HG03378 (cell line): ENCODE data around the gene CORO1C.

Source experiments
- ATAC-seq: cut with Tn5 transposase; IDR thresholded peaks from one replicate; pipeline ENCODE4 v1.9.1; 2021; ENCODE audit warnings: mild to moderate bottlenecking, moderate library complexity; ENCODE audit not compliant: unreplicated experiment

Gene CORO1C

DNA sequence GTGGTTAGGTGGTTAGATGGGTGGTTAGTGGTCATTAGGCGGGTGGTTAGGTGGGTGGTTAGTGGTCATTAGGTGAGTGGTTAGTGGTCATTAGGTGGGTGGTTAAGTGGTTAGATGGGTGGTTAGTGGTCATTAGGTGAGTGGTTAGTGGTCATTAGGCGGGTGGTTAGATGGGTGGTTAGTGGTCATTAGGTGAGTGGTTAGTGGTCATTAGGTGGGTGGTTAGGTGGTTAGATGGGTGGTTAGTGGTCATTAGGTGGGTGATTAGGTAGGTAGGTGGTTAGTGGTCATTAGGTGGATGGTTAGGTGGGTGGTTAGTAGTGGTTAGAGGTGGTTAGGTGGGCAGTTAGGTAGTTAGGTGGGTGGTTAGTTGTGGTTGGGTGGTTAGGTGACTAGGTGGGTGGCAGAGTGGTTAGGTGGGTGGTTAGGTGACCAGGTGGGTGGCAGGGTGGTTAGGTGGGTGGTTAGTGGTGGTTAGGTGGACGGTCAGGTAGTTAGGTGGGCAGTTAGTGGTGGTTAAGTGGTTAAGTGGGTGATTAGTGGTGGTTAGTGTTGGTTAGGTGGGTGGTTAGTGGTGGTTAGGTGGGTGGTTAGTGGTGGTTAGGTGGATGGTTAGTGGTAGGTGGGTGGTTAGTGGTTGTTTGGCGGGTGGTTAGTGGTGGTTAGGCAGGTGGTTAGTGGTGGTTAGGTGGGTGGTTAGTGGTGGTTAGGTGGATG lies 125.5 kb downstream of the CORO1C start:
- ATAC-seq, result no peak

DNA sequence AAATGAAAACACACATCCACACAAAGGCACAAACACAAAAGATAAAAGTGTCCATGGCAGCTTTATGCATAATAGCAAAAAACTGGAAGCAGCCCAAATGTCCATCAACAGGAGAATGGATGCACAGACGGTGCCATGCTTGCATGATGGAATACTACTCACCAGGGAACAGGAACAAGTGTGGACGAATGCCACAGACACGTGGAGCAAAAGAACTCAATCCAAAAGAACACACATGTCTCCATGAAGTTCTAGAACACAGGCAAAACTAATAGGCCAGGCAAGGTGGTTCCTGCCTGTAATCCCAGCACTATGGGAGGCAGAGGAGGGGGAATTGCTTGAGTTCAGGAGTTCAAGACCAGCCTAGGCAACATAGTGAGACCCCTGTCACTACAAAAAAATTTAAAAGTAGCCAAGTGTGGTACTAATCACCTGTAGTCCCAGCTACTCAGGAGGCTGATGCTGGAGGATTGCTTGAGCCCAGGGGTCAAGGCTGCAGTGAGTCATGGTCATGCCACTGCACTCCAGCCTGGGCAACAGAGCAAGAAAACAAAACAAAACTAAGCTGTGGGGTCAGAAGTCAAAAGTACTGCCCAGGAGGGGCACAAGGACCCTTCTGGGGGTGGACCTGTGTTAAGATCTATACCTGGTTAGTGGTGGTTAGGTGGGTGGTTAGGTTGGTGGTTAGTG lies 126.2 kb downstream of the CORO1C start:
- no peak for ATAC-seq

DNA sequence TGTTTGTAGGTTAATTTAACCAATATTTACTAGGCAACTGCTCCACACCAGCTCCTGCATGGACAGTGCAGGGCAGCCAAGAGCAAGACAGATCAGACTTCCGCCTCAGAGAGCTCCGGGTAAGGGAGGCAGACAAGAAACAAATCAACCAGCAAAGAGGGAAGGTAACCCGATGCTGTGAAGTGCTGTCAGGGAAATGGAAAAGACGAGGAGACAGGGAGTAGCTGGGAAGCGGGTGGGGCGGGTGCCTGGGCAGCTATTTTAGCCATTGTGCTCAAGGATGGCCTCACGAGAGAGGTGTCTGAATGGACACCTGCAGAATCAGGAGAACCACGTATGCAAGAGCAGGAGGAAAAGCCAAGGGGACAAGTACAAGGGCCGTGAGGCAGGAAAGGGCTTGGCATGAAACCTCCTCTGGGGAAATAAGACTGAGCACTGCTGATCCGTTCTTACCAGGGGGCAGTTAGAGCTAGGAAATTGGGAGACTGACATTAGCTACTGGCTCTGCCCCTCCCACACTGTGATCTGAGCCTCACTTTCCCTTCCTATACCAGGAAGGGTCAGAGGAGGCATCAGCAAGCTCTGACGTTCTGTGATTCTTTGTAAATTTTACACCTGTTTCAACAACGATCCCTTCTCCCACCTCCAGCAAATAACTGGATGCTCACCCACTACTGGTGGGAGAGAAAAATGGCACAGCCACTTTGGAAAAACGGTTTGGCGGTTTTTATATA lies 126.9 kb downstream of the CORO1C start:
- ATAC-seq, result no peak

DNA sequence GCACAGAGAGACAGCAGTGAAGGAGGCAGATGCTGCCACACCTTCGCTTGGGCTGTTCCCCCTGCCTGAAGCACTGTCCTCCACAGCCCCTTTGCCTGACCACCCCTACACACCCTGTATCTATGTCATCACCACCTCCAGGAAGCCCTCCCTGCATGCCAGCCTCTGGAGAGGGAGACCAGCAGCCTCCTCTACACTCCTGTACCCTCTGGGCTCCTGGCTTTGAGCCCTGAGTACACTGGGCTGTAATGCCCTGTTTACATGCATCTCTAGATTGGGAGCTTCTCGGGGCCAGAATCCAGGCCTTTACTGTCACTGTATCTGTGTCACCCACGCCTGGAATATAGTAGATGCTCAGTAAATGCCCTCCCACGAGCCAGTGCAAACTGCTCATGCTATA lies 127.6 kb downstream of the CORO1C start:
- ATAC-seq, result no peak

DNA sequence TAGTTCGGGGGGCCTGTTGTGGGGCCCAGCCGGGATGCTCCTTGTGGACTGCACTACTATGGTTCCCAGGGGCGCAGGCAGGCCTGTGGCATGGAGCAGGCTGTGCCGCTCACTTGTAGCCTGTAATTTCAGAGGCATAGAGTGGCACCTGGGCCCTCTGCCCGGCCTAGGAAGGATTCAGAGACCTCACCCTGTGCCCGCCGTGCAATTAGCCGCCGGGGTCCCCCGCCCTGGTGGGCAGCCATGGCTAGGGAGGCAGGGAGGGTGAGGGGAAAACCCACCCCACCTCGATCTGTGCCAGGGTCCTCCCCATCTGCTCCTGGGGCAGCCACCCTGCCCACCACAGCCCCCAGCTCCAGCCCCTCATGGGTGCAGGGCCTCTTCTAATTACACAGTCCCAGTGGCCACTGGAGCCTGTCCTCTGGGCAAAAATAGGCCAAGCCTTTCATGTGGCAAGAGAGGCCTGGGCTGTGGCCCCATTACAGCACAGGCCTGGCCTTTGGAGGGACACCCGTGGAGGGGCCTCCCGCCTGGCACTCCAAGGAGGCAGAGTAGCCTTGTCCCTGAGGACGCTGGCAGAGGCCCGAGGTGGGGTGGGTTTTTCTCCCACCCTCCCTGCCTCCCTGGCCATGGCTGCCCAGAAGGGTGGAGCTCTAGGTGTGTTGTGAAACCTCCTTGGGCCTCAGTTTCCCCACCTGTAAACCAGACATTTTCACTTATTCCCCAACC lies 128.2 kb downstream of the CORO1C start:
- no peak for ATAC-seq

DNA sequence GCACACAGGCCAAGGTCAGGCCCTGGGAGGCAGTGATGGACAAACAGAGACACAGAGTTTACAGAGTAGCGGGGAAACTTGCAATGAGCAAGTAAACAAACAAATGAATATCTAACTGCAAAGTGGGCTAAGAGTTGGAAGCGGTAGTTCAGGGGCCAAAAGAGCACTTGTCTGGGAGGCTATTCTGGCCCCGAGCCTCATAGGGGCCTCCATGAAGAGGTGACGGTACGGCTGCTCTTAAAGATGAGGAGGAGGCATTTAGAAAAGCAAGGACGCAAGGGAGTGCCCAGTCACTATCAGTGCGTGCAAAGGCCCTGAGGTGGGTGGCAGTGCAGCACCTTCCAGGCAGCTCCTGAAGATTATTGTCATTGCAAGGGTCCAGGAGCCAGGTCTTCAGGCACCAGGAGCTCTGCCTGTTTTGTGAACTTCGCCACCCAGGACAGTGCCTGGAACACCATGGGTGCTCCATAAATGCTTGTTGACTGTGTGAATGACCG lies 129.1 kb downstream of the CORO1C start:
- ATAC-seq, result no peak

DNA sequence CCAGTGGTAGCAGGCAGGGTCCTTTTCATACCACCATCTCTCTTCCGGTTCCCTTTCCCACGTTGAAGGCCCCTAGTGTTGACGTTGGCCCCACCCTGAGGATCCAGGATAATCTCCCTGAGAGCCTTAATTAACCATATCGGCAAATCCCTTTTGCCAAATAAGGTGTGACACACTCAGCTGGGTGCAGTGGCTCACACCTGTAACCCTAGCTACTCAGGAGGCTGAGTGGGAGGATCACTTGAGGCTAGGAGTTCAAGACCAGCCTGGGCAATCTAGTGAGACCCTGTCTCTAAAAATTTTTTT lies 130.7 kb downstream of the CORO1C start:
- ATAC-seq, result no peak

DNA sequence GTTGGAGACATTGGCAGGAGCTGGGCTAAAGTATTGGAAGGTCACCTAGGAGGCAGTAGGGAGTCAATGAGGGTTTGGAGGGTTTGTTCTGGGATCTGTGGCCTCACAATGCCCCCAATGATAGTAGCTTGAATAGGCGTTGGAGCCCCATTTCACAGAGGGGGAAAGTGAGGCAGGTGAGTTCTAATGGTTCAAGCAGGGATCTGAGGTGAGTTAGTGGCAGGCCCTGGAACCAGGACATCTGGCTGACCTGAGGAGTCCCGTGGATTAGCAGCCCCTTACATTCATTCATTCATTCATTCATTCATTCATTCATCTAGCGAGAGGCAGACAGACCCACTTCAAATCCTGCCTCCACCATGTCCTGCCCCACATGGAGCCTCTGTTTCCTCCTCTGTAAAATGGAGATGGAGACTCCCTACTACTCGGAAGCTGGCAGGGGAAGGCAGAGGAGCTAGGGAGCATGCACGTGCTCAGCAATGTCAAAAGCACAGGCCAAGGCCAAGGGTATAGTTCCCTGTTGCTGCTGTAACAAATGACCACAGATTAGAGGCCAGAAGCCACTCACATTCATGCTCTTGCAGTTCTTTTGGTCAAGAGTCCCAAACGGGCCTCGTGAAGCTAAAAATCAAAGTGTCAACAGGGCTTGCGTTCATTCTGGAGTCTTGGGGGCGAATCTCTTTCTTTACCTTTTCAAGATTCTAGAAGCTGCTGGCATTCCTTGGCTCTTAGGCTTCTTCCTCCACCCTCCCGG lies 131.2 kb downstream of the CORO1C start:
- no peak for ATAC-seq

DNA sequence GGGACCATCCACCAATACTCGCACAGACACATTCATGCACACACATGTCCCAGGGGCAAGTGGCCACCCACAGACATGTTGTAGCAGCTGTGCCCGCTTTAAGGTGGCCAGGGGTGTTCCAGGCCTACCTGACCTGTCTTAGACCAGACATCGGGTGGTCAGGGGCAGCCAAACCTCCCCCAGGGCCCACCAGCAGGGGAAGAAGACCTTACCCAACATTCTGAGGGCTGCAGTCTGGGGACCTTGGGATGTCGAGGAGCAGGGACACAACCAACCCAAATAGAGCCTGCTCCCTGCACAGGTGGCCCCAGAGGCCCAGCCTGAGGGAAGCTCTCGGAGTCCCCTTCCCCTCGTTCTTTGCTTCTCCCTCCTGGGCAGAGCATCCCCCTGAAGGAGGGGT lies 131.8 kb downstream of the CORO1C start:
- ATAC-seq, result no peak

DNA sequence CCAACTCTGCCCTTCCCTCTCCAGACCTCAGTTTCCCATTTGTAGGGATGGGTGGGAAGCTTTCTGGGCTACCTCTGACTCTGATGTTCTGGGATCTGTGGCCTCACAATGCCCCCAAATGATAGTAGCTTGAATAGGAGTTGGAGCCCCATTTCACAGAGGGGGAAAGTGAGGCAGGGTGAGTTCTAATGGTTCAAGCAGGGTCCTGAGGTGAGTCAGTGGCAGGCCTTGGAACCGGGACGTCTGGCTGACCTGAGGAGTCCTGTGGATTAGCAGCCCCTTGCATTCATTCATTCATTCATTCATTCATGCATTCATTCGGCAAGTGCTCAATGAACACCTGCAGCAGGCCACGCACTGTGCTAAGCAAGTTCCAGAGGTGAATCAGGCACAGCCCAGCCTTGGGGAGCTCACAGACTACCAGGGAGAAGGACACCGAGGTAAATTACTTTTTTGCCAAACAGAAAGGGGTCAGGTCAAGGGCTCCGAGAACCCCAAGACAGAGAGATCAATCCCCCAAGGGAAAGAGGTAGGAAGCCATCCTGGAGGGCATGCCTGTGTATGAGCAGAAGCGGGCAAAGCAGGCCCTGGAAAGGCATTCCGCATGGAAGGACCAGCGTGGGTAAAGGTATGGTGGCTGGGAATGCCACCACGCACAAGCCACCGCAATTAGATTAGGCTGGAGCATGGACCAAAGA lies 132.6 kb downstream of the CORO1C start:
- no peak for ATAC-seq

DNA sequence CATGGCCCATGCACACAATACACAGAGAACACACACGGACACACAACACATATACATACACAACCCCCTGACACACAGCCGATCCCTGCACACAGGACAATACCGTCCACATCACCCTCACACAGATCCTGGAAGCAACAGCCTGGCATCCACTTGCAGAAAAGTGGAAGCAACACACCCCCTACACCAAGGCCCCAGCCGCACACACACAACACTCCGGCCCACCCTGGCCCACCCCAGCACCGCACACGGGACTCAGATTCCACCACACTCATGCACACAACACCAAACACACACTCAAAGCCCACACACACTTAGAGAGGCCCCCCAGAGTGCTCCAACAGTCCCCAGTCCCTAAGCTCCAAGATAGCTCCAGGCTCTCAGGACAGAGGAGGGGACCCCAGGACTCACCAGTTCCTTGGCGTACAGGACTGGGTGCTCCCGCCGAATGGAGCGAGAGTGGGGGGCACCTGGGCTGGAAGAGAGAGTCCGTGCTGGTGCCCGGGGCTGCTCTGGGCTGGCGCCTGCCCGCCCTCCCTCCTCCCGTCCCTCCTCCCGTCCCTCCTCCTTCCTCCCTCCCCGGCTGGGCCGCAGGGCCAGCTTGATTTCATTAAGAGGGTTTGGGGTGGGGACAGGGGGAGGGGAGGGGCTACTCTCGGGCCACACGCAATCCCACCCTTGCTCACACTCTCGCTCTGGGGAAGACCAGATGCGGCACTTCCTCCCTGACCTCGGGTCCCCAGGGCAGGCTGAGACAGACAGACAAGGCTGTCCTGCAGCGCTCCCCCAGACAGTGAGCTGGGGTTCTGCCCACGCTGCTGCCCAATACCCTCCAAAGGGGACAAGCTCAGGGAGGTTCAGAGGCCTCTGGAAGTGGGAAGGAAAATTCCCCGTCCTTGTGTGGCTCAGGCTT lies 133.5 kb downstream of the CORO1C start, which contains the start of gene TMEM119:
Gene TMEM119 (minus strand): TSS at position 526 of the 913 bp plus-strand sequence. CDS start 5,701 bp downstream, outside the sequence.
- ATAC-seq, result no peak

DNA sequence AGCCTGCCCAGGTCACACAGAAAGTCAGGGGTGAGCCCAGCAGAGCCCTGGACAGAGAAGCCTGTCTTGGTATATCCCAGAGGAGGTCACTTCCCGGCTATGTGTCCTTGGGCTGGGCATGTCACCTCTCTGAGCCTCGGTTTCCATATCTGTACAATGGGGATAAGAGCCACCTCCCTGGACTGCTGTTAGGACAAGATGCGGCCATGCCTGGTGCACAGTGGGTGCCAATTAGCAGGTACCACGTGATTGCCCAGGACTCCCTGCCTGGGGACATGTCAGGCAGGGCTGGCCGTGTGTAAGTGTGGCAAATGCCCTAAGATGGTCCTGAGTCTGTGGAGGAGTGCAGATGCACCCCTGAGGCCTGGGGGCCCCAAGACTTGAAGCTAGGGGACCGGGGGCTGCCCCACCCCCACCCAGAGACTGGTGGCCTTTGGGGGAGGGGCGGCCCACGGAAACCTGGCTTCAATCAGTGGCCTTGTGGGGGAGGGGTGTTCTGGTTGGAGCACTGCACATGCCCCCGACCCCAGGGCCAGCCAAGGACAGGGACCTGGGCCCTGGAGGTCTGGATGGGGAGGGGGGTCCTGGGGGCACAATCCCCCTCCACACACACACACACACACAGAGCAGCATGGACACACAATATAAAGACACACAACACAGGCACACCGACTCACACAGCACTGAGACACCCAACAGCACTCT lies 134.3 kb downstream of the CORO1C start:
- no peak for ATAC-seq

DNA sequence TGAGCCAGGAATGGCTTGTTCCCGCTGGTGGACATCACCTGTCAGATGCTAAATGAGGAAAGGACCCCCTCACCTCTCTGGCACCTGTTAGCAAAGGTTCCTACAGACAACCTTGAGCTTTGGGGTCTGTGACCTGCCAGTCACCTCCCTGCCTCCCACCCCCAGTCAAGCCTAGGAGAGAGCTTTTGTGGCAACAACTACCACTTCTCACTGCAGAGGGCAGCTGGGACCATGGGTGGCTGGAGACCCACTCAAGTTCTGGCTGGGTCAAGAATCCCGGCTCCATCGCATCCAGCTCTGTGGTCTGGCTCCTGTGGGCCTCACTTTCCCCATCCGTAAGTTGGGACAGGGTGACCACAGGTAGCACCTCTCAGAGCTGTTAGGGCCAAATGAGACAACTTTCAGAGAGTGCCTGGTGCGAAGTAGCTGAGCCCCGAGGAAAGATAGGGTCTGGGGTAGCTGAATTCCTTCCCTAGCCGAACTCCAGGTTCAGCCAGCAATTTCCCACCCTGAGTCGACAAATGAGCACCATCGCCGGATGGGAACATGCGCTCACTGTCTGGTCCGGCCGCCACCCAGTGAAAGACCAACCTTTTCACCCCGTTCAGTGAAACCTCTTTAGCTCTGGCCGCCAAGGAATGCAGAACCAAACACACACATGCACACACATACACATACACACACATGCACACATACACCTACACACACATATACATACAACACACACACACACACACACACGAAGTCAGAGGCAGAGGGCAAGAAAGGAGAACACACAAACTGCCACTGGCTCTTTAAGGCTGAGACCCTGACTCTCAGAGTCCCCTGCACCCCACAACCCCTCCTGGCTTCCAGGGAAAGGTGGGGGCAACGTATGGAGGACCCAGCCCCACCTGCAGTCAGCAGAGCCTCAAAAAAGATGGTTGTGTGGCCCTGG lies 135.3 kb downstream of the CORO1C start:
- no peak for ATAC-seq
